ENCODE data around the gene SLC25A17.

Gene SLC25A17

DNA sequence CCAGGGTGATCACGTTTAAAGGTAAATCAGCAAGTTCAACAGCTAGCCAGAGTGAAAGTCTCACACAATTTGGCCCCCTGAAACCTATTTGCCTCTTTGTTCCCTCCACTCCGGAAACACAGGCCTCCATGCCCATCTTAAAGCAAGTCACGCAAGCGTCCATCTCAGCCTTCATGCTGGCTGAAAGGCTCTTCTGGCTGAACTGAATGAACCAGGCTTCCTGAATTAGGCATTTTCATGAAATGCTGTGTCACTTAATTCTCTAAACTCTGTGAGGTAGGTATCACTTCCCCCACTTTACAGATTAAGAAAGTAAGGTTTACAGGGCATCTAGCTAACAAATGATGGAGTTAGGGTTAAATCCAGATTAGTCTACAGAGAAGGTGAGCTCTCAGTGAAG, 1.4 kb downstream of the SLC25A17 start:
- no peak for DNase-seq (ENCODE audit: low read depth)
- no peak for TF ChIP-seq CTCF (conservative IDR thresholded peaks at IDR 0.05; ENCODE audit: low read depth, low read length)
- no peak overlapping the region for H3K4me3 ChIP-seq (ENCODE audit: low read depth, low read length)

- H3K4me3 ChIP-seq (ENCODE audit: low read depth, low read length) = no peak overlapping the region
- no peak for TF ChIP-seq CTCF (conservative IDR thresholded peaks at IDR 0.05; ENCODE audit: low read depth, low read length)
- DNase-seq (ENCODE audit: low read depth) = no peak
Observed at GRCh38 chr22:40813912-40814315, 5.2 kb downstream of the SLC25A17 start.

DNA sequence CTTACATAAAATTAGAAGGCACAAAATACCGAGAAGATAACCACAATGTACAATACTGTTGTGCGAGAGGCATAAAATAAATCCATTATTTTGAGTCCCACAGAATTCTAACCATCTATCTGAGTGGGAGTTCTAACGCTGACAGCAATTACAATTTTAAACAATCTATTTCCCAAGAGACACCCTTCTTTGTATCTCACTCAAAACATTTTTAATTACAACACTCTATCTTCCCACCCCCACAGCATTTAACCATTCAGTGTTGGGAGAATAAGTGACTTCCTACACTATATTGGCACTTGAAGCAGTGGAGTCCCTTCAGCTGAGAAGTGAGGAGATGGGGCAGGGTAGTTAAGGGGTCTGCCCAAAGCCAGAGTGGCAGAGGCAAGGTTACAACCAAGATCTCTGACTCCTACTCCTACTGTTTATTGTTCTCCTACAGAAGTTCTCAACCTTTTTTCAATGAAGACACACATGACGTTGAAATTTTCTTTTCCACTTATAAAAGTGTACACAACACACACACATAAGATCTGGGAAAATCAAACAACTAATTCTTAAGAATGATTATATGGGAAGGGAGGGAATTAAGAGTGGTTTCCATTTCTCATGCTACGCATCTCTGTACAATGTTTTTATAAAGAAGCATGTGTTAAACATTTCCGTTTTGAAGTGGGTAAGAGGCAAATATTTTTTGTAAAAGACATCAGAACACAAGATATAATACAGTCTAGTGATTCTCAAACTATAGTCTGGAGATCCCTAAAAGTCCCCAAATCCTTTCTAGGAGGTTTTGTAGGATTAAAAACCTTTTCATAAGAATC, 10.9 kb downstream of the SLC25A17 start:
- TF ChIP-seq CTCF (conservative IDR thresholded peaks at IDR 0.05; ENCODE audit: low read depth, low read length) = no peak
- no peak overlapping the region for H3K4me3 ChIP-seq (ENCODE audit: low read depth, low read length)
- DNase-seq (ENCODE audit: low read depth) = peak; percentile 52

DNA sequence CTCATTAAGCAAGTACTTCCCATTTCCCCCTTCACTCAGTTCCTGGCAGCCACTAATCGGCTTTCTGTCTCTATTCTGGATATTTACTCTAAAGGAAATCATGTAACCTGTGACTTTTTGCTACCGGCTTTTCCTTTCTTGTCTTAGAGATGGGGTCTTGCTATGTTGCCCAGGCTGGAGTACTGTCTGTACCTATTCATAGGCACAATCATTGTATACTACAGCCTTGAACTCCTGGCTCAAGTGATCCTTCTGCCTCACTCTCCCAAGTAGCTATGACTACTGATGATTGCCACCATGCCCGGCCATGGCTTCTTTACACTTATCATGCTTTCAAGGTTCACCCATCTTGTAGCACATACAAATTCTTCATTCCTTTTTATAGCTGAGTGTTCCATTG, 12.4 kb downstream of the SLC25A17 start:
- H3K4me3 ChIP-seq (ENCODE audit: low read depth, low read length) = no peak overlapping the region
- DNase-seq (ENCODE audit: low read depth) = no peak
- no peak for TF ChIP-seq CTCF (conservative IDR thresholded peaks at IDR 0.05; ENCODE audit: low read depth, low read length)

DNA sequence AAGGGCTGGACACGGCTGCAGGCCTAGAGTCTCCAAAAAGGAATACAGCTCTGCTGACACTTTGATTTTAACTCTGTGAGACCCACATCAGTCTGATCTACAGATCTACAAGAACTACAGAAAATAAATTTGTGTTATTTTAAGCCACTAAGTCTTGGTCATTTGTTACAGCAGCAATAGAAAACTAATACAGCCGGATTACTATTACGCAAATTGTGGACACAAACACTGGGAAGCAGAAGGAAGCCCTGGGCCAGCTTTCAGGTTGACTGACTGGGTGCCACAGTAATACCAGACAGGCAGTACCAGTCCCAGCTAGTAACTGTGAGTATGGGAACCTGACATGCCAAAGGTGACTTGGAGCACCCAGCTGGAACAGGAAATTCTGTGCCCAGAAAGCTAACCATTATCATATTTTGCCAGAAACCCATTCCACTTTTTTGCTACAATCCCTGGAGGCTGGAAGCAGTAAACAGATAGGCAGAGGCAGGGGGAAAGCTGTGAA, 13.4 kb downstream of the SLC25A17 start:
- DNase-seq (ENCODE audit: low read depth) = no peak
- no peak overlapping the region for H3K4me3 ChIP-seq (ENCODE audit: low read depth, low read length)
- no peak for TF ChIP-seq CTCF (conservative IDR thresholded peaks at IDR 0.05; ENCODE audit: low read depth, low read length)

- TF ChIP-seq CTCF (conservative IDR thresholded peaks at IDR 0.05; ENCODE audit: low read depth, low read length) = no peak
- no peak for DNase-seq (ENCODE audit: low read depth)
- no peak overlapping the region for H3K4me3 ChIP-seq (ENCODE audit: low read depth, low read length)
Observed at GRCh38 chr22:40805239-40805638, 13.9 kb downstream of the SLC25A17 start.

- no peak for TF ChIP-seq CTCF (conservative IDR thresholded peaks at IDR 0.05; ENCODE audit: low read depth, low read length)
- DNase-seq (ENCODE audit: low read depth) = no peak
- H3K4me3 ChIP-seq (ENCODE audit: low read depth, low read length) = no peak overlapping the region
Observed at GRCh38 chr22:40803321-40803720, 15.8 kb downstream of the SLC25A17 start.

Data from choroid plexus epithelial cell (primary cell).